ENCODE results near the gene SASH3. TPM values are rescaled to one million over a fixed set of nuclear protein-coding genes. Genes with fewer than 3 reads are reported as not detected.

SASH3 gene
- total RNA-seq, 2 donors from 2014 or later, result not detected

DNA sequence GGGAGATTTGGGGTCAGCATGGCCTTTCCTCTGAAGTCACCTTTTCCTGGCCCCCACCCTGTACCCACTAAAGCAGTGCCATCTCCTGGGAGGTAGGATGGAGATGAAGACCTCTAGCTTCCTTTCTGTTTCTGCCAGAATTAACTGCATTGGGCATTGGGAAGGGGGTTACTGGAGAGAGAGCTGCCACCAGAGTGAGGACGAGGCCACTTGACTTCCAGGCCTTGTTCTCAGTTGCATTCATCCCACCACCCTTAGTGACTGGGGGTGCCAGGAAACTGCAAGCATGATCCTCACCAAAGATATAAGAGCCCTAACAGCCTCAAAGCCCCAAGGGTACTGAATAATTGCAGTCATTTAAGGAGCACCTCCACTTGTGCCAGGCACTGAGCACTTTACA lies 15.8 kb downstream of the SASH3 start:
- TF ChIP-seq, protein P1, sequence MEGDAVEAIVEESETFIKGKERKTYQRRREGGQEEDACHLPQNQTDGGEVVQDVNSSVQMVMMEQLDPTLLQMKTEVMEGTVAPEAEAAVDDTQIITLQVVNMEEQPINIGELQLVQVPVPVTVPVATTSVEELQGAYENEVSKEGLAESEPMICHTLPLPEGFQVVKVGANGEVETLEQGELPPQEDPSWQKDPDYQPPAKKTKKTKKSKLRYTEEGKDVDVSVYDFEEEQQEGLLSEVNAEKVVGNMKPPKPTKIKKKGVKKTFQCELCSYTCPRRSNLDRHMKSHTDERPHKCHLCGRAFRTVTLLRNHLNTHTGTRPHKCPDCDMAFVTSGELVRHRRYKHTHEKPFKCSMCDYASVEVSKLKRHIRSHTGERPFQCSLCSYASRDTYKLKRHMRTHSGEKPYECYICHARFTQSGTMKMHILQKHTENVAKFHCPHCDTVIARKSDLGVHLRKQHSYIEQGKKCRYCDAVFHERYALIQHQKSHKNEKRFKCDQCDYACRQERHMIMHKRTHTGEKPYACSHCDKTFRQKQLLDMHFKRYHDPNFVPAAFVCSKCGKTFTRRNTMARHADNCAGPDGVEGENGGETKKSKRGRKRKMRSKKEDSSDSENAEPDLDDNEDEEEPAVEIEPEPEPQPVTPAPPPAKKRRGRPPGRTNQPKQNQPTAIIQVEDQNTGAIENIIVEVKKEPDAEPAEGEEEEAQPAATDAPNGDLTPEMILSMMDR (conservative IDR thresholded peaks at IDR 0.05), result no peak
- 100% methylated on average over 1 of the region's 1 CpG; no CpG with 5 or more reads in 1 of the 2 experiments for WGBS, 2 experiments (ENCODE audit: insufficient coverage in 1 of 2, insufficient read length in 1 of 2)
- no peak overlapping the region for H3K4me3 ChIP-seq (ENCODE audit: low read length)
- peaks cover 14% of the 10 kb centered on the region for H3K36me3 Mint-ChIP-seq (ENCODE audit: low read depth)
- no peak for DNase-seq
- H3K9me3 Mint-ChIP-seq, result peaks cover 13% of the 10 kb centered on the region
- H3K4me1 ChIP-seq (ENCODE audit: control insufficient read depth, insufficient read depth, low read length), result no peaks in the 10 kb centered on the region
- H3K4me1 Mint-ChIP-seq, result no peaks in the 10 kb centered on the region
- H3K27me3 Mint-ChIP-seq (ENCODE audit: insufficient read depth), result no peaks in the 10 kb centered on the region
- no peaks in the 10 kb centered on the region for H3K9me3 ChIP-seq (ENCODE audit: control insufficient read depth, low read length)
- H3K27me3 ChIP-seq (ENCODE audit: control insufficient read depth, insufficient read depth, low read length, poor library complexity, severe bottlenecking), result no peaks in the 10 kb centered on the region
- peaks cover 8% of the 10 kb centered on the region for H3K36me3 ChIP-seq (ENCODE audit: control insufficient read depth, insufficient read depth, low read length)
- H3K9ac ChIP-seq (ENCODE audit: extremely low read depth, low read length, poor library complexity, severe bottlenecking), result no peak overlapping the region
- no peak overlapping the region for H3K27ac Mint-ChIP-seq
- H3K27ac ChIP-seq (ENCODE audit: low read depth, low read length), result no peak overlapping the region
- H3K4me3 Mint-ChIP-seq, result no peak overlapping the region

DNA sequence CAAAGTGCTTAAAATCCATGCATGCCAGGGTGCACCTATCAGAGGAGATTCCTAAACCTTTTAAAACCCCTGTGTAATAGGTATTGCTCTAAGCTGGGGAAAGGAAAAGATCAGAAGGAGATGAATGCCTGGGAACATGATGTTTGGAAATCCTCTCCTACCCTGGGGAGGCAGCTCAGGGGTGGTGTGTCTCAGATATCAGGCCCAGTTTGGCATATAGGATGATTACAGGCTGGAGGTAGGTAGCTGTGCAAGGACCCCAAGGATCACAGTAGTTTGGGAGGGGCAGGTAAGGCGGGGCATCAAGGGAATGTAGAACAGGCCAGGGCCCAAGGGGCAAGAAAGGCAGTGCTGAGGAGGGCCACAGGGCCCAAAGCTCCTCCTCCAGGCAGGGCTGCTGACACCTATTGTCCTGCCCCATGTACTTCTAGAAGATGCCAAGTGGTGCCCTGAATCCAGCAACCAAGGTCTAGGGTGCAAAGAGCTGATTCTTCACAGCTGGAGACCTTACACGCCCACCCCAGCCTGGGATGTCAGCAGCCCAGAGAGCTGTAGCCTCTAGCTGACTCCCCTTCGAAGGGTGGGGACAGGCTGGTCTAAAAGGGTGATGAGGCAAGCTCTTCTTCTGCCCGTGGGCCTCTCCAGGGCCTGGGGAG lies 17.6 kb downstream of the SASH3 start:
- TF ChIP-seq, protein P1 (conservative IDR thresholded peaks at IDR 0.05), result no peak
- no peaks in the 10 kb centered on the region for H3K9me3 ChIP-seq (ENCODE audit: control insufficient read depth, low read length)
- H3K36me3 ChIP-seq (ENCODE audit: control insufficient read depth, insufficient read depth, low read length), result peaks cover 8% of the 10 kb centered on the region
- no peak overlapping the region for H3K27ac Mint-ChIP-seq
- DNase-seq, result no peak
- H3K9me3 Mint-ChIP-seq, result peaks cover 13% of the 10 kb centered on the region
- no peaks in the 10 kb centered on the region for H3K4me1 ChIP-seq (ENCODE audit: control insufficient read depth, insufficient read depth, low read length)
- no peaks in the 10 kb centered on the region for H3K27me3 ChIP-seq (ENCODE audit: control insufficient read depth, insufficient read depth, low read length, poor library complexity, severe bottlenecking)
- no peak overlapping the region for H3K9ac ChIP-seq (ENCODE audit: extremely low read depth, low read length, poor library complexity, severe bottlenecking)
- H3K27ac ChIP-seq (ENCODE audit: low read depth, low read length), result no peak overlapping the region
- peaks cover 17% of the 10 kb centered on the region for H3K36me3 Mint-ChIP-seq (ENCODE audit: low read depth)
- H3K4me3 ChIP-seq (ENCODE audit: low read length), result no peak overlapping the region
- H3K27me3 Mint-ChIP-seq (ENCODE audit: insufficient read depth), result no peaks in the 10 kb centered on the region
- H3K4me1 Mint-ChIP-seq, result no peaks in the 10 kb centered on the region
- H3K4me3 Mint-ChIP-seq, result no peak overlapping the region
- WGBS, 2 experiments (ENCODE audit: insufficient coverage in 1 of 2, insufficient read length in 1 of 2), result 89 to 100% methylated on average over 1 to 4 of the region's 4 CpGs

DNA sequence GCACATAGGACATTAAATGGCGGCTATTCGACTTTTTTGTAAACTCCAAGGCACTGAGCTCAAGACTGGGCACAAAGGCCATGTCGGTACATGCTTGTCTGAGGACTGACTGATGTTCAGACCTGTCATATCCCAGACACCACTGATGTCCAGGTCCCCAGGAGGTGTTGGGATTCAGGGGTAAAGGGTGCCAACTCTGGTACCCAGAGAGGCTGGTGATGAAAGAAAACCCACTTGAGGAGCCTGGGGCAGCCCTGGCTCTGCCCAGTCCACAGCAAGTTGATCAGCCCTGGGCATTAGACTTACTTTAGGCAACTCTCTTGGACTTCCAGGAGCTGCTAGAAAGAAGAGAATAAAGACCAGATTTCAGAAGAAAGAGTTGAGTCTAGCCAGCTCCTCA lies 18.7 kb downstream of the SASH3 start:
- H3K27me3 Mint-ChIP-seq (ENCODE audit: insufficient read depth), result no peaks in the 10 kb centered on the region

More for the DNA sequence above, 18.7 kb downstream of the SASH3 start:
- no peak overlapping the region for H3K27ac Mint-ChIP-seq
- H3K4me1 ChIP-seq (ENCODE audit: control insufficient read depth, insufficient read depth, low read length), result no peaks in the 10 kb centered on the region
- DNase-seq, result no peak
- TF ChIP-seq, protein P1 (conservative IDR thresholded peaks at IDR 0.05), result no peak
- H3K27me3 ChIP-seq (ENCODE audit: control insufficient read depth, insufficient read depth, low read length, poor library complexity, severe bottlenecking), result no peaks in the 10 kb centered on the region
- no peak overlapping the region for H3K27ac ChIP-seq (ENCODE audit: low read depth, low read length)
- H3K36me3 ChIP-seq (ENCODE audit: control insufficient read depth, insufficient read depth, low read length), result peaks cover 8% of the 10 kb centered on the region
- H3K4me3 ChIP-seq (ENCODE audit: low read length), result no peak overlapping the region
- H3K9ac ChIP-seq (ENCODE audit: extremely low read depth, low read length, poor library complexity, severe bottlenecking), result no peak overlapping the region
- 93 to 100% methylated on average over 2 to 3 of the region's 3 CpGs for WGBS, 2 experiments (ENCODE audit: insufficient coverage in 1 of 2, insufficient read length in 1 of 2)
- no peak overlapping the region for H3K4me3 Mint-ChIP-seq
- H3K4me1 Mint-ChIP-seq, result no peaks in the 10 kb centered on the region
- H3K36me3 Mint-ChIP-seq (ENCODE audit: low read depth), result peaks cover 17% of the 10 kb centered on the region
- no peaks in the 10 kb centered on the region for H3K9me3 ChIP-seq (ENCODE audit: control insufficient read depth, low read length)
- H3K9me3 Mint-ChIP-seq, result peaks cover 13% of the 10 kb centered on the region
